Heart left ventricle (tissue), 16 donors: ENCODE results near the gene ARL15. TPM values are rescaled to one million over a fixed set of nuclear protein-coding genes. Genes with fewer than 3 reads are reported as not detected.

Experiments used
- ATAC-seq, 4 donors: fragments of 200-7000 bp; cut with Tn5 transposase; one replicate each; pipeline ENCODE4 v1.9.1; 2020 to 2022; ENCODE audit warnings: moderate library complexity in 4 of 4, mild to moderate bottlenecking in 3 of 4, moderate number of reproducible peaks in 1 of 4
- DNase-seq, 5 donors: peaks; one replicate each; pipeline ENCODE4 v3.0.0-alpha.2; 2020
- H3K27ac ChIP-seq, 12 donors: fragments of 200-600 bp; sonication (generic) in 4 of 12; one replicate each; pipeline versions ENCODE4 v1.5.0 to v1.8.0; 2016 to 2022; ENCODE audit warnings: mild to moderate bottlenecking in 2 of 12
- H3K27me3 ChIP-seq, 9 donors: fragments of 200-600 bp; sonication (generic) in 2 of 9; one replicate each; pipeline versions ENCODE4 v1.5.1 to v1.8.0; 2016 to 2022; ENCODE audit warnings: mild to moderate bottlenecking in 3 of 9
- H3K36me3 ChIP-seq, 9 donors: fragments of 200-600 bp; sonication (generic) in 2 of 9; one replicate each; pipeline versions ENCODE4 v1.5.0 to v1.8.0; 2018 to 2022; ENCODE audit warnings: mild to moderate bottlenecking in 2 of 9
- H3K4me1 ChIP-seq, 12 donors: fragments of 200-600 bp; sonication (generic) in 4 of 12; one replicate each; pipeline versions ENCODE4 v1.5.0 to v1.8.0; 2016 to 2022; ENCODE audit warnings: mild to moderate bottlenecking in 3 of 12
- H3K4me3 ChIP-seq, 12 donors: fragments of 200-600 bp; sonication (generic) in 4 of 12; one replicate each; pipeline versions ENCODE4 v1.5.0 to v1.8.0; 2017 to 2022; ENCODE audit warnings: mild to moderate bottlenecking in 9 of 12, moderate library complexity in 4 of 12
- H3K9me3 ChIP-seq, 12 donors: fragments of 200-600 bp; sonication (generic) in 4 of 12; one replicate each; pipeline versions ENCODE4 v1.5.0 to v1.8.0; 2016 to 2022; ENCODE audit warnings: mild to moderate bottlenecking in 1 of 12
- CTCF ChIP-seq, 12 donors: fragments of 200-600 bp; sonication (generic) in 4 of 12; IDR thresholded peaks; one replicate each; pipeline versions ENCODE4 v1.5.0 to v1.8.0; 2018 to 2022; ENCODE audit warnings: antibody characterized with exemption in 12 of 12, mild to moderate bottlenecking in 5 of 12
- POLR2A ChIP-seq, 2 donors: fragments of 450-650 bp; IDR thresholded peaks; one replicate each; pipeline ENCODE4 v1.6.1; 2017; ENCODE audit warnings: antibody characterized with exemption in 2 of 2, mild to moderate bottlenecking in 2 of 2, moderate library complexity in 2 of 2
- WGBS, 4 donors: extraction: QIAGEN DNeasy Blood & Tissue Kit in 2 of 4; methylation state at CpG; one replicate each; pipeline versions ENCODE4 v1.1.5 to v1.1.7; 2013 to 2018; 5-methylcytosine and 5-hydroxymethylcytosine counted together
- intact Hi-C, 10 donors: fragments of 100-400 bp; cut with DNase I; formaldehyde crosslinking; loops; one replicate each; pipeline versions ENCODE4 v1.11.1 to v1.14.2; 2022
- polyA plus RNA-seq, 2 donors: library from polyadenylated mRNA; stranded (reverse); fragments of 200-250 nt; gene quantifications; one replicate each; pipeline ENCODE4 v1.2.3, GENCODE V29; 2013
- total RNA-seq, 9 donors: library from RNA; depleted of rRNA in 2 of 9; stranded (reverse); fragments of >200 nt in 2 of 9; fragmentation: NEBNext Ultra II Directional in 3 of 9; extraction: Animal tissue kit (Norgen Biotek cat#: 25700) in 3 of 9; gene quantifications; one replicate each; pipeline versions ENCODE4 v1.1.0 to v1.2.4, GENCODE V29; 2016 to 2023
- donor health status: ischemic (EF 13 %, LVEDD 7.1; RV severe dilation, severe dysfunction).
- donor health status: healthy with polysubstance abuse.
- donor health status: DM: no; HTN: yes; CAD: no.
- donor health status: DM: no; HTN: no; CAD: no.
- donor health status: ischemic (EF 25% LVEDD 6.9; RV normal size, moderate dysfunction).
- donor health status: ischemic (EF 25% LVEDD 5.7; RV mildly dilated, moderate dysfunction).
- donor health status: healthy.
- donor health status: DM: yes; HTN: yes; CAD: no.
- donor health status: ischemic (EF 35%, LVEDD 5.7; RV mildly dilated, moderate dysfunction).
- donor health status: nonischemic (EF 11% LVEDD 7.7; RV severe dilation, severe dysfunction).
- donor health status: DM: yes; HTN: yes; CAD: no.
- donor health status: PGD.
- donor health status: ischemic (EF 29% LVEDD 5.4; RV normal size, mild dysfunction).
- donor health status: nonischemic (EF 23%, LVEDD 6.1; RV moderate dilation, normal function).

The ARL15 gene
- total and polyA plus RNA-seq, 11 donors, result 7.1 to 35.0 (median 23.2) TPM

GRCh38 chr5:54207566-54207965, 102.8 kb downstream of the ARL15 start:
- Histone ChIP-seq H3K27me3 (no peaks in the 10 kb centered on the region), H3K4me1 (peaks cover 0 to 50% (median 2%) of the 10 kb centered on the region in 12 donors), H3K9me3 (peaks cover 0 to 8% (median 0%) of the 10 kb centered on the region in 12 donors), H3K36me3 (no peaks in the 10 kb centered on the region), H3K4me3 (no peak overlapping the region), H3K27ac (no peak overlapping the region)
- WGBS, 4 donors, result 95 to 100% (median 98%) methylated on average over 1 of the region's 1 CpG
- DNase-seq, result no peak
- TF ChIP-seq POLR2A (IDR thresholded peaks at IDR 0.05), result no peak
- no peak for TF ChIP-seq CTCF (IDR thresholded peaks at IDR 0.05)
- intact Hi-C loops, result loop anchor here in 1 of 10 donors (10.0 kb wide), 1 partner anchor 183 kb away; no protein-coding TSS in a partner anchor
- ATAC-seq, result no peak

GRCh38 chr5:54206580-54207229, 103.7 kb downstream of the ARL15 start:
- Histone ChIP-seq H3K4me3 (no peak overlapping the region), H3K4me1 (peaks cover 0 to 43% (median under 1%) of the 10 kb centered on the region in 12 donors), H3K36me3 (no peaks in the 10 kb centered on the region), H3K27me3 (no peaks in the 10 kb centered on the region), H3K27ac (no peak overlapping the region), H3K9me3 (peaks cover 0 to 16% (median 0%) of the 10 kb centered on the region in 12 donors)
- TF ChIP-seq POLR2A (IDR thresholded peaks at IDR 0.05), result no peak
- no peak for TF ChIP-seq CTCF (IDR thresholded peaks at IDR 0.05)
- intact Hi-C loops, result loop anchor here in 1 of 10 donors (10.0 kb wide), 1 partner anchor 182 kb away; no protein-coding TSS in a partner anchor
- DNase-seq, result no peak
- 88 to 91% (median 90%) methylated on average over 7 of the region's 7 CpGs for WGBS, 4 donors
- no peak for ATAC-seq

GRCh38 chr5:54205918-54206317, 104.5 kb downstream of the ARL15 start:
- DNase-seq (no peak), ATAC-seq (no peak)
- H3K4me3 ChIP-seq, result no peak overlapping the region
- intact Hi-C loops, result loop anchor here in 1 of 10 donors (10.0 kb wide), 1 partner anchor 181 kb away; no protein-coding TSS in a partner anchor
- H3K9me3 ChIP-seq, result peaks cover 0 to 17% (median 0%) of the 10 kb centered on the region in 12 donors
- peaks cover 0 to 35% (median 0%) of the 10 kb centered on the region in 12 donors for H3K4me1 ChIP-seq
- H3K27ac ChIP-seq, result no peak overlapping the region
- WGBS, 4 donors, result 91 to 97% (median 96%) methylated on average over 1 of the region's 1 CpG
- no peaks in the 10 kb centered on the region for H3K27me3 ChIP-seq
- H3K36me3 ChIP-seq, result no peaks in the 10 kb centered on the region
- TF ChIP-seq CTCF (IDR thresholded peaks at IDR 0.05), result no peak
- TF ChIP-seq POLR2A (IDR thresholded peaks at IDR 0.05), result no peak

- Histone ChIP-seq H3K9me3 (peaks cover 0 to 21% (median 0%) of the 10 kb centered on the region in 12 donors), H3K4me1 (peaks cover 0 to 31% (median 0%) of the 10 kb centered on the region in 12 donors), H3K27me3 (no peaks in the 10 kb centered on the region), H3K27ac (no peak overlapping the region), H3K36me3 (no peaks in the 10 kb centered on the region), H3K4me3 (no peak overlapping the region)
- 86 to 88% (median 88%) methylated on average over 4 of the region's 4 CpGs for WGBS, 4 donors
- ATAC-seq (no peak), DNase-seq (no peak)
- TF ChIP-seq CTCF (IDR thresholded peaks at IDR 0.05) (no peak), POLR2A (IDR thresholded peaks at IDR 0.05) (no peak)
- intact Hi-C loops, result loop anchor here in 1 of 10 donors (10.0 kb wide), 1 partner anchor 181 kb away; no protein-coding TSS in a partner anchor
These were observed 104.9 kb downstream of the ARL15 start for GRCh38 chr5:54205453-54205852.
